IgD-negative memory B cell (primary cell): ENCODE measurements around the gene OR52K1. TPM values are rescaled to one million over a fixed set of nuclear protein-coding genes. Genes with fewer than 3 reads are reported as not detected.

Experiments used
- H3K27ac Mint-ChIP-seq, 3 donors: one replicate each; pipeline ENCODE4 v1.8.0; 2020 to 2022; ENCODE audit warnings: mild to moderate bottlenecking in 3 of 3, mixed read lengths in 3 of 3, moderate library complexity in 1 of 3
- H3K27me3 Mint-ChIP-seq: one replicate; pipeline ENCODE4 v1.8.0; 2021; ENCODE audit warnings: mixed read lengths
- H3K36me3 Mint-ChIP-seq: one replicate; pipeline ENCODE4 v1.8.0; 2020; ENCODE audit warnings: mild to moderate bottlenecking, mixed read lengths
- H3K4me1 Mint-ChIP-seq, 3 donors: one replicate each; pipeline ENCODE4 v1.8.0; 2020 to 2022; ENCODE audit warnings: mixed read lengths in 3 of 3, mild to moderate bottlenecking in 1 of 3
- H3K4me3 Mint-ChIP-seq, 4 donors: one replicate each; pipeline ENCODE4 v1.8.0; 2020 to 2022; ENCODE audit warnings: mild to moderate bottlenecking in 4 of 4, mixed read lengths in 4 of 4, moderate library complexity in 3 of 4
- H3K9me3 Mint-ChIP-seq, 3 donors: one replicate each; pipeline ENCODE4 v1.8.0; 2020 to 2021; ENCODE audit warnings: mixed read lengths in 3 of 3, mild to moderate bottlenecking in 1 of 3
- polyA plus RNA-seq: library from polyadenylated mRNA; unstranded; fragments of 300-500 nt; fragmentation: Illumina TruSeq; gene quantifications from one replicate; pipeline ENCODE4 v1.2.3, GENCODE V29; 2021

Gene OR52K1
- polyA plus RNA-seq, result not detected

DNA sequence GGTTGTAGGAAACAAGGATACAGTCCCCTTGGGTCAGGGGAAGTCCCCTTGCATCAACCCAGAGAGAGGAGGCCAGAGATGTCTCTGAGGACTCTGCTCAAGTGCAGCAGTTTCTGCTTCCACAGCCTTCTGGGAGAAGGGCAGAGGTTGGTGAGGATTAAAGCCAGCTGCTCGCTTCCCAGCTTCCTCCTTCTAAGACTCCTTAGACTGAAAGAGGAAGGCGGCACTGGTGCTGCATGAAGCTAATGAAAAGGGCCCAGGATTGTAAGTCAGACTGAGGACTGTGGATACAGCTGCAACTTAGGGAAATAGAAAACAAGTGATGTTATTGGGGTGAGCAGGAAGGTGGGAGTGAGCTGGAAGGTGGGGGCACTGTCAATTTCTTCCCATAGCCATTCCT, at the start of gene OR52K1:
Gene OR52K1 (plus strand): TSS at position 202 of the 400 bp plus-strand sequence. CDS start 6,255 bp downstream, outside the sequence.
- no peak within 1 kb of the TSS for H3K4me3 Mint-ChIP-seq
- no peaks in the 10 kb centered on the region for H3K9me3 Mint-ChIP-seq
- H3K27me3 Mint-ChIP-seq, result no peaks in the 10 kb centered on the region
- no peaks in the 10 kb centered on the region for H3K4me1 Mint-ChIP-seq
- no peaks in the 10 kb centered on the region for H3K36me3 Mint-ChIP-seq
- no peak within 1 kb of the TSS for H3K27ac Mint-ChIP-seq

DNA sequence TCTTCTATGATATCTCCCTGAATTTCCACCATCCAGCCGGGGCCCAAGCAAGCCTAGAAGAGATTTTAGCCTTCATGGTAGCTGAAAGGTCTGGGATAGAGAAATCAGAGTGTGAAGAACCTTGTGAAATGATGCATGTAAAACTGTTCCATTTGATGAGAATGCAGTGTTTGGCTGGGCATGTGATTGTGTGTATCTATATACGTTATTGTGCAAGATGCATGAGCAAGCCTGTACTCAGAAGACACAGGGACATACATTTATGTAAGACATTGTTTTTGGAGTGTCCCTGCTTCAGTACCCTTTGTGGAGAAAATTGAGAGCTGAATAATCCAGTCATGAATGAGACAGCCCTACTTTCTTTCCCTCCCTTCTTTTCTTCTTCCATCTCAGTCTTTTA, 48.6 kb upstream of the OR52K1 start:
- H3K4me3 Mint-ChIP-seq, result no peak overlapping the region
- H3K27me3 Mint-ChIP-seq, result peaks cover 7% of the 10 kb centered on the region
- peaks cover 0 to 3% (median under 1%) of the 10 kb centered on the region in 3 donors for H3K9me3 Mint-ChIP-seq
- H3K27ac Mint-ChIP-seq, result no peak overlapping the region
- H3K4me1 Mint-ChIP-seq, result no peaks in the 10 kb centered on the region
- peaks cover 4% of the 10 kb centered on the region for H3K36me3 Mint-ChIP-seq

DNA sequence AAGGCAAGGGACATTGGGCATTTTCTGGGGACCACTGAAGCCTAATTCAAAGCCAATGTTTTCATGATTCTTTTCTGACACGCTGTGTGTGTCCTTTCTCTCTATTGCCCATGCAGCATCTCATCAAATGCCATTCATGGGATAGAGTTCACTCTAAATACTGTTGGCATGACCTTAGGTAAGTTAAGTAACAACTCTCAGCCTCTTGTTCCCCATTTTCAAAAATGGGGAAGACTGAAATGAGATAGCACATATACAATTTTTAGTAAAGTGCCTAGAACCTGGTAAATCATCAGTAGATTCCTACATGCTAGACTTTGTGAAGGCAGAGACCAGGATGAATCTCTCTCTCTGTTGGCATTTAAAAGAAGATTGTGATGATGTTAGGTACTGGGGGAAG, 46.0 kb upstream of the OR52K1 start:
- H3K27ac Mint-ChIP-seq, result no peak overlapping the region
- H3K9me3 Mint-ChIP-seq, result peaks cover 0 to 3% (median 2%) of the 10 kb centered on the region in 3 donors
- no peaks in the 10 kb centered on the region for H3K4me1 Mint-ChIP-seq
- peaks cover 4% of the 10 kb centered on the region for H3K36me3 Mint-ChIP-seq
- H3K27me3 Mint-ChIP-seq, result peaks cover 3% of the 10 kb centered on the region
- no peak overlapping the region for H3K4me3 Mint-ChIP-seq

DNA sequence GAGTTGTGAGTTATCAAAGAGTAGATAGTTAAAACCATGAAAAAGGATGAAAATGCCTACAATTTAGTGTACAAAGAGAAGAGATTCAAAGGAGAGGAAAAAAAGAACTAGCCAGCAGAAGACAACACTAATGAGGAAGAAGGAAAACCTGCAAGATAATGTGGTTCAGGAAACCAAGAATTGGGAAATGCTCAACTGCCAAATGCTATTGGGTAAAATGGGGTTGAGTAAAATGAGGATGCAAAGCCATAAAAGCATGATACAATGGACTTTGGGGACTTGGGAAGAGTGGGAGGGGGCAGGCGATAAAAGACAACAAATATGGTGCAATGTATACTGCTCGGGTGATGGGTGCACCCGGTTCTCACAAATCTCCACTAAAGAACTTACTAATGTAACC, 40.9 kb upstream of the OR52K1 start:
- Mint-ChIP-seq H3K9me3 (peaks cover 0 to 3% (median 2%) of the 10 kb centered on the region in 3 donors), H3K4me1 (no peaks in the 10 kb centered on the region), H3K27ac (no peak overlapping the region), H3K36me3 (no peaks in the 10 kb centered on the region), H3K27me3 (peaks cover 3% of the 10 kb centered on the region), H3K4me3 (no peak overlapping the region)

DNA sequence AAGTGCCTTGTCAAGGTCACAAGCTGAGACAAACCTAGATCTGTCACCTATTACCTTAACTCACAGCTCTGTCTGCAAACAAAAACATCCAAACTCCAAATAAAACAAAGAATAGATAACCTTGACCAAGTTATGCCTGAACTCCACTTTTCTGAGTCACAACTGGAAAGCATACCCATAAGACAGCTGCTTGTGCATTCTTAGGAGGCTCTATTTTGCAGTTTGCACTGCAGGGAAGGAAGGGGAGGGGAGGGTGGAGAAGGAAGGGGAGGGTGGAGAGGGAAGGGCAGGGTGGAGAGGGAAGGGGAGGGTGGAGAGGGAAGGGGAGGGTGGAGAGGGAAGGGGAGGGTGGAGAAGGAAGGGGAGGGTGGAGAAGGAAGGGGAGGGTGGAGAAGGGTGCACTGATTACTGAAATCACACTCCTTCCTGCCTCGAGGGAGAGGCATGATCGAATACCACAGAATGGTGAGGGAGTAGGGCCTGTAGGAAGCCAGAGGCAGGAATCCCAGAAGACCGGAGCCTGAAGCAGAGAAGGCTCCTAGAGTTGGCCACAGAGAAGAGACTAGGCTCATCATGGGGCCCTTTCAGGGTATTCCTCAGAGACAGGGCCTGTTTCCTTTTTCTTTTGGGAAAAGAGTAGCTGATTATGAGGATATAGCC, 39.1 kb upstream of the OR52K1 start:
- H3K36me3 Mint-ChIP-seq, result no peaks in the 10 kb centered on the region
- H3K9me3 Mint-ChIP-seq, result peaks cover 0 to 3% (median 2%) of the 10 kb centered on the region in 3 donors
- no peak overlapping the region for H3K27ac Mint-ChIP-seq
- H3K4me3 Mint-ChIP-seq, result no peak overlapping the region
- no peaks in the 10 kb centered on the region for H3K4me1 Mint-ChIP-seq
- H3K27me3 Mint-ChIP-seq, result peaks cover 3% of the 10 kb centered on the region

DNA sequence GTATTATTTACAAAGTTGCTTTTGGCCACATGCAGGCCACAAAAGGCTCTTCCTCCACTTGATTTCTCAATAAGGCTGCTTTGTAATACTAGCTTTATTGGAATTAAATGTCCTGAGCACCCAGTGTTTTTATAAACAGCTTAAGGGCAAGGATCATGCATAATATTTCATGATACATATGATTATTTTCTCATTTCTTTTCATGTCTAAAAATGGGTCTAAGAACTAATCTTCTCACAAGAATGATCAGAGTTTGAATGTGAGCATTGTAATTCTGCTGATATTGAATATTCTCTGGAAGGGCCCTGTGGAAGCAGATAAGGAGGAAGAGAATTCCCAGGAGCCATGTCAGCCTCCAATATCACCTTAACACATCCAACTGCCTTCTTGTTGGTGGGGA, 33.5 kb upstream of the OR52K1 start, which contains the start of gene OR52K2:
Gene OR52K2 (plus strand): TSS at position 301 of the 400 bp plus-strand sequence. CDS start 45 bp downstream, at position 346.
- H3K36me3 Mint-ChIP-seq, result peaks cover under 1% of the 10 kb centered on the region
- H3K9me3 Mint-ChIP-seq, result peaks cover 0 to 1% (median 0%) of the 10 kb centered on the region in 3 donors
- H3K27me3 Mint-ChIP-seq, result peaks cover 1% of the 10 kb centered on the region
- H3K27ac Mint-ChIP-seq, result no peak within 1 kb of the TSS
- peak within 1 kb of the TSS in 1 of 4 donors; percentile 45 for H3K4me3 Mint-ChIP-seq
- peaks cover 0 to 3% (median 3%) of the 10 kb centered on the region in 3 donors for H3K4me1 Mint-ChIP-seq

DNA sequence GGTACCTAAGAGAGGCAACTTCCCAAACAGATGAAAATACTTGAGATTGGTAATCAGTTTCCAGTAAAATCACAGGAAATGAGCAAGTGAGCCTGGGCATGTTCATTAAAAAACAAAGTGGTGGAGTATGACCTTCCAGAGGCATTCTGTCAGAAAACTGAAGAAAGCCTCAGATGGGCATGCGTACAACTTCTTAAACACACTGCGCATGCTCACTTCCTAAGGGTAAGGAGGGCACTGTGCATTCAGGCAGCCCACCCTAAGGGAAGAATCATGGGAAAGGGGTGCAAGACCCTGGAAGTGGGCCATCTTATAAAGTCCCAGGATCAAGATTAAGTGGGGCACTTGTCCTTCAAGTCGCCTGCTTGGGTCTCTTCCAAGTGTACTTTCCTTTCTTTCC, 29.3 kb upstream of the OR52K1 start:
- Mint-ChIP-seq H3K27me3 (peaks cover 1% of the 10 kb centered on the region), H3K36me3 (peaks cover 2% of the 10 kb centered on the region), H3K9me3 (peaks cover 0 to 5% (median 5%) of the 10 kb centered on the region in 3 donors), H3K4me3 (peak overlapping the region in 1 of 4 donors; percentile 46), H3K4me1 (peaks cover 5 to 13% (median 5%) of the 10 kb centered on the region in 3 donors), H3K27ac (no peak overlapping the region)

DNA sequence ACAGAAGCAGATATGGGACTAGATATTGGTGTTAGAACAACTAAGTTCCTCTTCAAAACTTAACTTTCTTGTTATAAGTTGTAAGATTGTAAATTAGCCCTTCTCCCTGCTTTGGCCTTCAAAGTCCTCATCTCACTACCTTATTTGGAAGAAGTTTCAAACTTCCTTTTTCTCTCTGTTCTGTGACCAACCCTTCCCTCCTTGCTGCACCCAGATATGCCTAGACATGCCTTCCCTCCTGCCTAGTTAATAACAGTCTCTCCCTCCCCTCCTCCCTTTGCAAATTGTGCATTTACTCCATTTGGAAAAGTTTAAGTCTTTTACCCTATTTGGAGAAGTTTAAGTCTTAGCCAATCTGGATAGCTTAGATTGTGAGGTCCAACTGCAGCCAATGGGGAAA, 28.4 kb upstream of the OR52K1 start:
- Mint-ChIP-seq H3K4me3 (no peak overlapping the region), H3K9me3 (peaks cover 0 to 5% (median 5%) of the 10 kb centered on the region in 3 donors), H3K4me1 (peaks cover 11 to 17% (median 12%) of the 10 kb centered on the region in 3 donors), H3K27ac (peak overlapping the region in 1 of 3 donors; percentile 32), H3K36me3 (peaks cover 2% of the 10 kb centered on the region), H3K27me3 (peaks cover 1% of the 10 kb centered on the region)

DNA sequence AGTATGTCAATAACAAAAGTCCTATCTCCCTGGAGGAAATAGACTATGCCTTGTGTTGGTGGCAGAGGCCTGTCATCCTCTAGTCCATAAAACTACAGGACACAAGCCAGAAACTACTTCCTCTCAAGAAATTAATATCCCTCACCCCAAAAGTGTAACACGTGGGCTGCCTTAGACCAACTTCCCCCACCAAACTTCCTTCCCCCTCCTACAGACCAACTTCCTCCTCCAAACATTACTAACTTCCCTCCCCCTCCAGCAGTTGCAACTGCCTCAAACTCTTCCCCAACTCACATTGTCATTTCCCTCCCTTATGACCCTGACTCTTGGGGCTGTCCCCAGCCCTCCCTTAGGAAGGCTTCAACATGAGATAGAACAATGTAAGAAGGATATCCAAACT, 27.0 kb upstream of the OR52K1 start:
- Mint-ChIP-seq H3K9me3 (peaks cover 0 to 5% (median 5%) of the 10 kb centered on the region in 3 donors), H3K4me3 (peak overlapping the region in 1 of 4 donors; percentile 62), H3K36me3 (peaks cover 2% of the 10 kb centered on the region), H3K4me1 (peaks cover 18 to 27% (median 23%) of the 10 kb centered on the region in 3 donors), H3K27me3 (peaks cover 1% of the 10 kb centered on the region), H3K27ac (no peak overlapping the region)

DNA sequence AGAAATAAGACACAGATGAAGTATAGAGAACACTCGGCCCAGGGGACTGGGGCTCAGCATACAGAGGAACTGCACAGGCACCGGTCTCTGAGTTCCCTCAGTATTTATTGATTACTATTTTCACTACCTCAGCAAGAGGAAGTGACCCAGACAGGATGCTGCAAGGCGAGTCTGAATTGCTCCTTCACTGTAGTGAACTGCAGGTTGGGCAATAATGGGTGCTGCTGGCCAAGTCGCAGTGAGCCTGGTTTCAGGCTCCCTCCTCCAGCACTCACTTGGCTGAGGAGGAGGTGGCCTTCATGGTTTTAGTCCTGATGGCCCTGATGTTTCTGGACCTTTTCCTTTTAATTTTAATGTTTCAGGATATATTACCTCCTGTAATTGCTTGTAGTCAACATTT, 22.9 kb upstream of the OR52K1 start:
- peaks cover 1 to 10% (median 4%) of the 10 kb centered on the region in 3 donors for H3K9me3 Mint-ChIP-seq
- peak overlapping the region in 1 of 3 donors; percentile 23 for H3K27ac Mint-ChIP-seq
- H3K4me3 Mint-ChIP-seq, result peak overlapping the region in 2 of 4 donors; percentile 9 to 10
- H3K27me3 Mint-ChIP-seq, result no peaks in the 10 kb centered on the region
- peaks cover 18 to 23% (median 22%) of the 10 kb centered on the region in 3 donors for H3K4me1 Mint-ChIP-seq
- no peaks in the 10 kb centered on the region for H3K36me3 Mint-ChIP-seq

DNA sequence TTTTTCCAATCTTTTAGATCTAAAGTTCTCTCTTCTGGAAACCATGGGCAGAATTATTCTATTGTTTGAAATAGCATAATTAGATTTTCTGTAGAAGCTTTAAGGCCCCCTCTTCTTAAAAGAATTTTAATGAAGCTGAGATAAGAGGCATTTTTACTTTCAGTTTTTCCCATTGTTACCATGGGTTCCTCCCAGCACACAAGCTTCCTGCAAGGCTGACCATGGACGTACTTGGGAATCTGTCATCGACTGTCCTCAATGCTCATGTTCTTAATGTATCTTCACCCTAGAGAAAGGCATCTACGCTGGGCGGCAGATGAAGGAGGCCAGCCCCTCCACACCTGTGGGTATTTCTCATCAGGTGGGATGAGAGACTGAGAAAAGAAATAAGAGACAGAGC, 22.3 kb upstream of the OR52K1 start:
- Mint-ChIP-seq H3K4me3 (peak overlapping the region in 1 of 4 donors; percentile 63), H3K27me3 (no peaks in the 10 kb centered on the region), H3K36me3 (no peaks in the 10 kb centered on the region), H3K9me3 (peaks cover 1 to 11% (median 8%) of the 10 kb centered on the region in 3 donors), H3K27ac (peak overlapping the region in 1 of 3 donors; percentile 23), H3K4me1 (peaks cover 18 to 22% (median 22%) of the 10 kb centered on the region in 3 donors)

DNA sequence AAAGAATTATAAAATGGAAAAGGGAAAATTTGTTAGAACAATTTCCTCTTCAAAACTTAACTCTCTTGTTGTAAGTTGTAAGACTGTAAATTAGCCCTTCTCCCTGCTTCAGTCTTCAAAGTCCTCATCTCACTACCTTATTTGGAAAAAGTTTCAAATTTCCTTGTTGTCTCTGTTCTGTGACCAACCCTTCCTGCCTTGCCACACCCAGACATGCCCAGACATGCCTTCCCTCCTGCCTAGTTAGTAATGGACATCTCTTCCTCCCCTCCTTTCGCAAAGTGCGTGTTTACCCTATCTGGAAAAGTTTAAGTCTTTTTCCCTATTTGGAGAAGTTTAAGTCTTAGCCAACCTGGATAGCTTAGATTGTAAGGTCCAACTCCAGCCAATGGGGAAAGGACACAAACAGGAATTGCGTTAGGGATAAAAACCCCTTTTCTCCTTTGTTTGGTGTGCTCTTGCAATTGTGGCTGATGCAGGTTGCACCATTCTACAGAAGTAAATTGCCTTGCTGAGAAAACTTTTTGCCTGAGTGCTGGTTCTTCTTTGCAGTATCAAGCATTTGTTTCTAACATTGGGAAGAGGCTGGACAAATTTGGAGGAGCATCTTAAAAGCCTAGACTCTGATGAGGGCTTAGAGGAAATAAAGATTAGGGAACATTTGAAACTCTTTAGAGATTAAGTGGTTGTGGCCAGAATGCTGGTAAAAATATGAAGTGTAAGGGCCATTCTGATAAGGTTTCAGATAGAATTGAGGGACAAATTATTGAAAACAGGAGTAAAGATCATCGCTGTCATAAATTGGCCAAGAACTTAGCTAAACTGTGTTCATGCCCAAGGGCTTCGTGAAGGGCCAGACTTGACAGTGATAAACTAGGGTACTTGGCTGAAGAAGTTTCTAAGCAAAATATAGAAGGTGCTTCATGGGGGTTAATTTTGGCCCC, 18.0 kb upstream of the OR52K1 start:
- peak overlapping the region in 1 of 4 donors; percentile 46 for H3K4me3 Mint-ChIP-seq
- peak overlapping the region in 1 of 3 donors; percentile 54 for H3K27ac Mint-ChIP-seq
- H3K27me3 Mint-ChIP-seq, result no peaks in the 10 kb centered on the region
- no peaks in the 10 kb centered on the region for H3K36me3 Mint-ChIP-seq
- peaks cover 1 to 11% (median 9%) of the 10 kb centered on the region in 3 donors for H3K9me3 Mint-ChIP-seq
- H3K4me1 Mint-ChIP-seq, result peaks cover 15 to 27% (median 18%) of the 10 kb centered on the region in 3 donors

DNA sequence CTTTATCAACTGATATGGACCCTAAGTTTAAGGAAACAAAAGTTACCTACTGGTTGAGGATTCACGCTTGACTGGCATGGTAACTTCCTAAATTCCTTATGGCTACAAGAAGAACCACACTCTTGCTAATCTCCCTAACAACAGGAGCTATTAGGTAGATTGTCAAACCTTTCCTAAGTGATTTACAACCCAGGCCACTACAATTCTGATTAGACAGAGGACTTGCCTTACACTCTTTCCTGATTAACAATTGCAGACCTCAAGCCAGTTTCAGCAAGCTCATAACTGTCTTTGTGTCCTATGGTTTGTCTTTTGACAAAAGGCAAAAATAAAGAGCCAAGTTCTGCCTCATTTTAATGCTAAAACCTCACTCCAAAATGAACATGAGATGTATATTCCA, 17.0 kb upstream of the OR52K1 start:
- Mint-ChIP-seq H3K27ac (no peak overlapping the region), H3K36me3 (no peaks in the 10 kb centered on the region), H3K4me3 (no peak overlapping the region), H3K9me3 (peaks cover 1 to 11% (median 9%) of the 10 kb centered on the region in 3 donors), H3K27me3 (no peaks in the 10 kb centered on the region), H3K4me1 (peaks cover 11 to 21% (median 13%) of the 10 kb centered on the region in 3 donors)

DNA sequence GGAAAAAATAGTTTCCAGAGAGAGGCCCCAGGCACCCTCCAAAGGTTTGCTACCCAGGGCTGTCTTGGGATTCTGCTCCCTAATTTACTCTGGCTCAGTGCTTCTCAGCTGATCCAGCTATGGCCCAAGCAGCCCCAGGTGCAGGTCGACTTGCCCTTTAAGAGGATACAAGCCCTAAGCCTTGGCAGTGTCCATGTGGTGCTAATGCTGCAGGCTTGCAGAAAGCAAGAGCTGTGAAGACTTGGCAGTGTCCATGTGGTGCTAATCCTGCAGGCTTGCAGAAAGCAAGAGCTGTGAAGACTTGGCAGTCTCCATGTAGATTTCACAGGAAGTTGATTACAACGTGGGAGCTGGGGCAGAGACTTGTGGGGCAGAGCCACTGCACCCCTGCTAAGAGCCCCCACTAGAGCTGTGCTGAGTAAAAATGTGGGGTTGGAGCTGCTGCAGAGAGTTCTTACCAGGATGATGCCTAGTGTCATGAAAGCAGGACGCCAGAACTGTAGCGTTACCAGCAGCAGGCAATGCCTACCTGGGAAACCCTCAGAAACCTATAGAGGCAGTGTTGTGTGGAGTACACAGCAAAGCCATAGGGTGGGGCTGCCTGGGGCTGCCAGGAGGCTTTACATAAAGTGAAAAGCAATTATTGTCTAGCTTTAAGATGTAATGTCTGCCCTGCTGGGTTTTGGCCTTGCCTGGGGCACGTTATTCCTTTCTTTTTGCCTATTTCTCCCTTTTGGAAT, 16.1 kb upstream of the OR52K1 start:
- H3K4me3 Mint-ChIP-seq, result peak overlapping the region in 1 of 4 donors; percentile 24

More for the DNA sequence above, 16.1 kb upstream of the OR52K1 start:
- peaks cover 1 to 11% (median 7%) of the 10 kb centered on the region in 3 donors for H3K9me3 Mint-ChIP-seq
- H3K27ac Mint-ChIP-seq, result no peak overlapping the region
- no peaks in the 10 kb centered on the region for H3K36me3 Mint-ChIP-seq
- peaks cover 11 to 21% (median 13%) of the 10 kb centered on the region in 3 donors for H3K4me1 Mint-ChIP-seq
- no peaks in the 10 kb centered on the region for H3K27me3 Mint-ChIP-seq
